Measurements from ENCODE around the gene ALG10.

GRCh38 chr12:34054938-34055337 is 32.6 kb downstream of the ALG10 start:
- TF ChIP-seq, protein P1, sequence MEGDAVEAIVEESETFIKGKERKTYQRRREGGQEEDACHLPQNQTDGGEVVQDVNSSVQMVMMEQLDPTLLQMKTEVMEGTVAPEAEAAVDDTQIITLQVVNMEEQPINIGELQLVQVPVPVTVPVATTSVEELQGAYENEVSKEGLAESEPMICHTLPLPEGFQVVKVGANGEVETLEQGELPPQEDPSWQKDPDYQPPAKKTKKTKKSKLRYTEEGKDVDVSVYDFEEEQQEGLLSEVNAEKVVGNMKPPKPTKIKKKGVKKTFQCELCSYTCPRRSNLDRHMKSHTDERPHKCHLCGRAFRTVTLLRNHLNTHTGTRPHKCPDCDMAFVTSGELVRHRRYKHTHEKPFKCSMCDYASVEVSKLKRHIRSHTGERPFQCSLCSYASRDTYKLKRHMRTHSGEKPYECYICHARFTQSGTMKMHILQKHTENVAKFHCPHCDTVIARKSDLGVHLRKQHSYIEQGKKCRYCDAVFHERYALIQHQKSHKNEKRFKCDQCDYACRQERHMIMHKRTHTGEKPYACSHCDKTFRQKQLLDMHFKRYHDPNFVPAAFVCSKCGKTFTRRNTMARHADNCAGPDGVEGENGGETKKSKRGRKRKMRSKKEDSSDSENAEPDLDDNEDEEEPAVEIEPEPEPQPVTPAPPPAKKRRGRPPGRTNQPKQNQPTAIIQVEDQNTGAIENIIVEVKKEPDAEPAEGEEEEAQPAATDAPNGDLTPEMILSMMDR (IDR thresholded peaks at IDR 0.05) = no peak
- no peak for TF ChIP-seq POLR2A (IDR thresholded peaks at IDR 0.05)

All from testis (tissue), 2 donors.